Hepatocyte (in vitro differentiated cells): ENCODE data around the gene SIRT5. TPM values are rescaled to one million over a fixed set of nuclear protein-coding genes. Genes with fewer than 3 reads are reported as not detected.

Experiments
- DNase-seq: peaks from one replicate; pipeline ENCODE4 v3.0.0-alpha.2; 2016; ENCODE audit warnings: low spot score
- H2AFZ ChIP-seq: fragments of 200-600 bp; sonication (generic); 2 replicates; pipeline ENCODE4 v1.6.0; 2016; ENCODE audit warnings: antibody characterized with exemption, mild to moderate bottlenecking
- H3K27ac ChIP-seq: fragments of 200-600 bp; sonication (generic); 2 replicates; pipeline ENCODE4 v1.5.1; 2016; ENCODE audit warnings: mild to moderate bottlenecking
- H3K27me3 ChIP-seq: fragments of 200-600 bp; sonication (generic); 2 replicates; pipeline ENCODE4 v1.6.1; 2016
- H3K36me3 ChIP-seq: fragments of 200-600 bp; sonication (generic); replicated peaks from 2 replicates; pipeline ENCODE4 v1.5.1; 2016; ENCODE audit warnings: low read depth; ENCODE audit not compliant: insufficient read depth
- H3K4me1 ChIP-seq: fragments of 200-600 bp; sonication (generic); 2 replicates; pipeline ENCODE4 v1.5.1; 2016; ENCODE audit warnings: mild to moderate bottlenecking, moderate library complexity; ENCODE audit not compliant: insufficient read depth
- H3K4me2 ChIP-seq: fragments of 200-600 bp; sonication (generic); 2 replicates; pipeline ENCODE4 v1.6.0; 2016
- H3K4me3 ChIP-seq: fragments of 200-600 bp; sonication (generic); 2 replicates; pipeline ENCODE4 v1.5.1; 2016; ENCODE audit warnings: mild to moderate bottlenecking
- H3K79me2 ChIP-seq: fragments of 200-600 bp; sonication (generic); 2 replicates; pipeline ENCODE4 v1.6.0; 2017; ENCODE audit warnings: mild to moderate bottlenecking
- H3K9me2 ChIP-seq: fragments of 200-600 bp; sonication (generic); replicated peaks from 2 replicates; pipeline ENCODE4 v1.6.0; 2017; ENCODE audit warnings: mild to moderate bottlenecking; ENCODE audit not compliant: insufficient read depth
- H3K9me3 ChIP-seq: fragments of 200-600 bp; sonication (generic); 2 replicates; pipeline ENCODE4 v1.5.1; 2016; ENCODE audit warnings: low read depth, mild to moderate bottlenecking
- H4K20me1 ChIP-seq: fragments of 200-600 bp; sonication (generic); 2 replicates; pipeline ENCODE4 v1.6.0; 2016; ENCODE audit warnings: mild to moderate bottlenecking; ENCODE audit not compliant: insufficient read depth, poor library complexity, severe bottlenecking
- EZH2 ChIP-seq: fragments of 200-600 bp; sonication (generic); IDR thresholded peaks from 2 replicates; pipeline ENCODE4 v1.6.1; 2016; ENCODE audit warnings: antibody characterized with exemption, mild to moderate bottlenecking, borderline replicate concordance
- EZH2phosphoT487 ChIP-seq: fragments of 200-600 bp; sonication (generic); IDR thresholded peaks from one replicate; pipeline ENCODE4 v1.6.1; 2018; ENCODE audit warnings: antibody characterized with exemption, mild to moderate bottlenecking, low read depth, moderate library complexity; ENCODE audit not compliant: unreplicated experiment, severe bottlenecking
- WGBS: methylation state at CpG from one replicate; pipeline ENCODE4 v1.1.6; 2016; ENCODE audit warnings: low lambda C conversion rate; ENCODE audit errors: missing lambda C conversion rate; 5-methylcytosine and 5-hydroxymethylcytosine counted together
- polyA plus RNA-seq: library from polyadenylated mRNA; unstranded; fragments of >200 nt; fragmentation: Nextera tagmentation; extraction: Ambion mirVana; gene quantifications from 2 replicates; pipeline ENCODE4 v1.2.1, GENCODE V29; 2016
- total RNA-seq: library from RNA; depleted of rRNA; stranded (reverse); fragments of >200 nt; gene quantifications from 2 replicates; pipeline ENCODE4 v1.2.3, GENCODE V29; 2014
- TF ChIP-seq, protein P1 (sequence below): fragments of 200-600 bp; sonication (generic); IDR thresholded peaks from 2 replicates; pipeline ENCODE4 v1.5.1; 2016; ENCODE audit warnings: antibody characterized with exemption, mild to moderate bottlenecking; ENCODE audit not compliant: poor library complexity

SIRT5 gene
- total and polyA plus RNA-seq, 2 experiments from 2014 or later = 8.6 to 12.9 TPM

DNA sequence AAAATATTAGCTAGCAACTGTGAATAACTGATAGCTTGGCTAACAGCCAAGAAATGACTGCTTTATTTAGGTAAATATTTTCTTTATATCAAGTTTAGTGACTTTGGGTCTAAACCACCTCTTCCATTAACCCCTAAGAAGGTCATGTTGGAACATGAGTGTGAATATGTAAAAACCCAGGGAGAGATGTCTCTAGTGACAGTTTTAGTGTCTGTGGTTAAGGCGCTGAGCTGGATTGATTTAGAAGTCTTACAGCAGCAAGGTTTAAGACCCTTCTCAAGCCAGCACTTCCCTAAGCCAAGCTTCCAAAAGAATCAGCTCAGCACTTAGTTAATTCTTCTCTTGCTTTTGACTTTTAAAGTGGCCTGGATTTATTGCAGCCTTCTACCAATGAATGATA is 11.4 kb upstream of the SIRT5 start:
- Histone ChIP-seq H3K36me3 (no peaks in the 10 kb centered on the region), H3K4me1 (no peaks in the 10 kb centered on the region), H3K9me2 (no peaks in the 10 kb centered on the region), H3K4me2 (no peak overlapping the region), H3K9me3 (no peaks in the 10 kb centered on the region), H3K27ac (no peak overlapping the region), H4K20me1 (no peaks in the 10 kb centered on the region), H3K27me3 (no peaks in the 10 kb centered on the region), H3K4me3 (no peak overlapping the region), H2AFZ (no peak overlapping the region), H3K79me2 (no peaks in the 10 kb centered on the region)
- DNase-seq = no peak
- WGBS = 59% methylated on average over 1 of the region's 1 CpG
- TF ChIP-seq, protein P1, sequence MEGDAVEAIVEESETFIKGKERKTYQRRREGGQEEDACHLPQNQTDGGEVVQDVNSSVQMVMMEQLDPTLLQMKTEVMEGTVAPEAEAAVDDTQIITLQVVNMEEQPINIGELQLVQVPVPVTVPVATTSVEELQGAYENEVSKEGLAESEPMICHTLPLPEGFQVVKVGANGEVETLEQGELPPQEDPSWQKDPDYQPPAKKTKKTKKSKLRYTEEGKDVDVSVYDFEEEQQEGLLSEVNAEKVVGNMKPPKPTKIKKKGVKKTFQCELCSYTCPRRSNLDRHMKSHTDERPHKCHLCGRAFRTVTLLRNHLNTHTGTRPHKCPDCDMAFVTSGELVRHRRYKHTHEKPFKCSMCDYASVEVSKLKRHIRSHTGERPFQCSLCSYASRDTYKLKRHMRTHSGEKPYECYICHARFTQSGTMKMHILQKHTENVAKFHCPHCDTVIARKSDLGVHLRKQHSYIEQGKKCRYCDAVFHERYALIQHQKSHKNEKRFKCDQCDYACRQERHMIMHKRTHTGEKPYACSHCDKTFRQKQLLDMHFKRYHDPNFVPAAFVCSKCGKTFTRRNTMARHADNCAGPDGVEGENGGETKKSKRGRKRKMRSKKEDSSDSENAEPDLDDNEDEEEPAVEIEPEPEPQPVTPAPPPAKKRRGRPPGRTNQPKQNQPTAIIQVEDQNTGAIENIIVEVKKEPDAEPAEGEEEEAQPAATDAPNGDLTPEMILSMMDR = no peak
- no peak for TF ChIP-seq EZH2phosphoT487
- TF ChIP-seq EZH2 = no peak

- H3K79me2 ChIP-seq = no peaks in the 10 kb centered on the region
- DNase-seq = no peak
- H3K27me3 ChIP-seq = no peaks in the 10 kb centered on the region
- H4K20me1 ChIP-seq = no peaks in the 10 kb centered on the region
- TF ChIP-seq, protein P1 = no peak
- no peak for TF ChIP-seq EZH2phosphoT487
- no peak overlapping the region for H2AFZ ChIP-seq
- H3K4me3 ChIP-seq = no peak overlapping the region
- H3K9me3 ChIP-seq = no peaks in the 10 kb centered on the region
- H3K27ac ChIP-seq = no peak overlapping the region
- WGBS = 86% methylated on average over 4 of the region's 4 CpGs
- H3K4me2 ChIP-seq = no peak overlapping the region
- H3K36me3 ChIP-seq = no peaks in the 10 kb centered on the region
- H3K9me2 ChIP-seq = no peaks in the 10 kb centered on the region
- H3K4me1 ChIP-seq = no peaks in the 10 kb centered on the region
Observed at GRCh38 chr6:13565921-13566320, 8.5 kb upstream of the SIRT5 start.

- WGBS = 96% methylated on average over 3 of the region's 3 CpGs
- DNase-seq = no peak
- TF ChIP-seq EZH2phosphoT487 (no peak), EZH2 (no peak)
- TF ChIP-seq, protein P1 = no peak
- H3K4me3 ChIP-seq = no peak overlapping the region
- no peaks in the 10 kb centered on the region for H4K20me1 ChIP-seq
- no peaks in the 10 kb centered on the region for H3K4me1 ChIP-seq
- no peak overlapping the region for H3K27ac ChIP-seq
- no peaks in the 10 kb centered on the region for H3K9me2 ChIP-seq
- H3K36me3 ChIP-seq = no peaks in the 10 kb centered on the region
- no peak overlapping the region for H2AFZ ChIP-seq
- no peaks in the 10 kb centered on the region for H3K9me3 ChIP-seq
- H3K79me2 ChIP-seq = no peaks in the 10 kb centered on the region
- H3K27me3 ChIP-seq = no peaks in the 10 kb centered on the region
- H3K4me2 ChIP-seq = no peak overlapping the region
Observed at GRCh38 chr6:13566500-13566899, 7.9 kb upstream of the SIRT5 start.

DNA sequence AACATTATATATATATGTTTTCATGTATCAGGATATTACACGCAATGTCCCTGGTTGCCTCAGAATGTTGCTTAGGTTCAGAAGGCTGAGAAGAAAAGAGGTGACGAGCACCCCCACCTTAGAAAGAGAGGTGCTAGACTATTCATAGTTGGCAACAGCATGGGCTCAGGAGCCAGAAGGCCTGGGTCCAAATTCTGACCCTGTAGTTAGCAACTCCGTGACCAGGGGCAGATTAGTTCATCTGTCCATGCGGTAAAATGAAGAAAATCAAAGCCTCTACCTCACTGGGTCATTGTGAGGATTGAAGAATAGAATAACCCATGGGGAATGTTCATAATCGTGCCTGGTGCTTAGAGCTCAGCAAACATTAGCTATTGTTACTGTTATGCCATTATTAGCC is 5.4 kb upstream of the SIRT5 start:
- Histone ChIP-seq H3K36me3 (no peaks in the 10 kb centered on the region), H3K79me2 (no peaks in the 10 kb centered on the region), H3K4me3 (no peak overlapping the region), H3K27me3 (no peaks in the 10 kb centered on the region), H3K4me1 (peaks cover 7% of the 10 kb centered on the region), H3K27ac (no peak overlapping the region), H3K4me2 (no peak overlapping the region), H3K9me2 (no peaks in the 10 kb centered on the region), H3K9me3 (no peaks in the 10 kb centered on the region), H4K20me1 (no peaks in the 10 kb centered on the region), H2AFZ (no peak overlapping the region)
- TF ChIP-seq EZH2phosphoT487 (no peak), EZH2 (no peak)
- TF ChIP-seq, protein P1 = no peak
- DNase-seq = no peak
- WGBS = 88% methylated on average over 5 of the region's 5 CpGs
